Stomach (tissue), 4 donors: ENCODE results near the gene KRT33B.

Experiments
- CTCF ChIP-seq, 7 experiments: fragments of 450-650 bp in 4 of 7; fragments of 200-600 bp in 3 of 7; sonication (generic) in 3 of 7; IDR thresholded peaks; one replicate each; pipeline ENCODE4 v1.5.1; 2016 to 2019; ENCODE audit warnings: antibody characterized with exemption in 7 of 7, control low read depth in 2 of 7, mild to moderate bottlenecking in 1 of 7
- POLR2A ChIP-seq, 4 donors: fragments of 450-650 bp; IDR thresholded peaks; one replicate each; pipeline ENCODE4 v1.6.1; 2016; ENCODE audit warnings: antibody characterized with exemption in 4 of 4, control low read depth in 2 of 4, mild to moderate bottlenecking in 1 of 4, moderate library complexity in 1 of 4

- TF ChIP-seq CTCF (IDR thresholded peaks at IDR 0.05) (no peak), POLR2A (IDR thresholded peaks at IDR 0.05) (no peak)
These were observed 47.5 kb upstream of the KRT33B start for GRCh38 chr17:41417127-41417526.
